Middle frontal gyrus (tissue), 1 donor: ENCODE data around the gene PPIC.
"Not testable (repeated sequence)": the region's sequence is repeated elsewhere in the genome, so short reads cannot be mapped to it uniquely, and the experiment has no call there.

Experiments
- DNase-seq: peaks from one replicate; pipeline ENCODE4 v3.0.0-alpha.2; 2015; ENCODE audit warnings: low spot score; ENCODE audit errors: extremely low spot score

Gene PPIC

DNA sequence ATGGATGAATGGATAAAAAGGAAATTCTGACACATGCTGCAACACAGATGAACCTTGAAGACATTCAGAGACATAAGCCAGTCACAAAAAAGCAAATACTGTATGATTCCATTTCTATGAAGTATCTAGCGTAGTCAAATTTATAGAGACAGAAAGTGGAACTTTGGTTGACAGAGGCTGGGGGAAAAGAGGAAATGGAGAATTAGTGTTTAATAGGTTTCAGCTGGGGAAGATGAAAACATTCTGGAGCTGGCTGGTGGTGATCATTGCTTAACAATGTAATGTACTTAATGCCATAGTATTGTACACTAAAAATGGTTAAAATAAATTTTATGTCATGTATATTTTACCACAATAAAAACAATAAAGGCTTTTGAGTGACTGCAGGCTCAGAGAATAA is 24.2 kb downstream of the PPIC start:
- no peak for DNase-seq

- DNase-seq = no peak
Measured at GRCh38 chr5:123007754-123008153, 28.8 kb downstream of the PPIC start.

DNA sequence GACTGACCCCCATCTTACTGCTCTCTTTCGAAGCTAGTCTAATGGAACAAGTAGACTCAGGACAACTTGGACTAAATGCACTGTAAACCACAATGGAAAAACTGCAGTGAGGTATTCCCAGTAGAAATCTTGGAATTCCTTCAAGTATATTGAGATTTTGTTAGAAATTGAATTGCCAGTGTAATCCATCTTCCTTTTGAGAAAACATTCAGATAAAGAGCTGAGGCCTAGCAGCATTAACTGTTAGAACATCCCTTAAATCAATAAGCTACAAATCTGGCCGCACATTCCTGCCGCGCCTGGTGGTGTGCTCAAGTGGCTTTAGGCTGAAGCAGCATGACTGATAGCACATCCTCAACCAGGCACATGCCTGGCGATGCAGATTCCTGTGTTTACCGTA is 29.3 kb downstream of the PPIC start:
- DNase-seq = no peak

- no peak for DNase-seq
Measured at GRCh38 chr5:123001808-123002207, 34.7 kb downstream of the PPIC start.

DNA sequence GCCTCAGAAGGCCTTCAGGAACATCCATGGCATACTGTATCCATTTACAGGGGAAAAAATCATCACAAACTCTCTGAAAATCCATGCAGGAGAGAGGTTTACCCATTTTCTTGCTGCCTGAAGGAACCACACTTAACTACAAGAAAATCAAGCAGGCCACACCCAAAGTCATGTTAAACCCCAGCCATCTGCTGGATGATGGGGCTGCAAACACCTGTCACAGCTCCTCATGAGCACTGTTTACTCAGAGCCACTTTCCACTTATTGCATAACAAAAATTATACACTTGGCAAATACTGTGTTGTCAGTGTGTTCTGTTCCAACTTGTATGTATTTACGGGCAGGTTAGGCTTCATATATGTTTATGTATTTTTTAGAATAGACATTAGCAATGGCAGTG is 35.8 kb downstream of the PPIC start:
- DNase-seq = no peak

GRCh38 chr5:122999947-123000563 is 36.5 kb downstream of the PPIC start:
- no peak for DNase-seq

DNA sequence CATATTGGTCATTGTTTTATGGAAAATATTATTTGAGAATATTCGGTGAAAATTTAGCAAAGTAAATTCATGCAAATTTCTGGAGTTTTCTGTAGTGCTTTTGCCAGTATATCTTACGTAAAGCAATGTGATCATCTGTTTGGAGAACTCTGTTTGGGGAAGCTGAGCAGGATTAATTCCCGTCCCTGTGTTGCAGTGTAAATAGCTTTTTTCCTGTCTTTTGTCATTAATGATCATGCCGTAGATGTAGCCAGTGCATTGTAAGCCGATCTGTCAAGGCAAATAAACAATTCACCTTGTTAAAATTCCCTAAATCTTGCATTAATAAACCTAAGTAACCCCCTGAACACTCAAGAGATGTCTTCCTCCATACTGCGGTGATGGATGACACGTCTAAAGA is 39.2 kb downstream of the PPIC start:
- DNase-seq = no peak

- DNase-seq = no peak
Measured at GRCh38 chr5:122996091-122996490, 40.4 kb downstream of the PPIC start.

GRCh38 chr5:122985954-122986721 is 50.4 kb downstream of the PPIC start:
- DNase-seq = no peak

DNA sequence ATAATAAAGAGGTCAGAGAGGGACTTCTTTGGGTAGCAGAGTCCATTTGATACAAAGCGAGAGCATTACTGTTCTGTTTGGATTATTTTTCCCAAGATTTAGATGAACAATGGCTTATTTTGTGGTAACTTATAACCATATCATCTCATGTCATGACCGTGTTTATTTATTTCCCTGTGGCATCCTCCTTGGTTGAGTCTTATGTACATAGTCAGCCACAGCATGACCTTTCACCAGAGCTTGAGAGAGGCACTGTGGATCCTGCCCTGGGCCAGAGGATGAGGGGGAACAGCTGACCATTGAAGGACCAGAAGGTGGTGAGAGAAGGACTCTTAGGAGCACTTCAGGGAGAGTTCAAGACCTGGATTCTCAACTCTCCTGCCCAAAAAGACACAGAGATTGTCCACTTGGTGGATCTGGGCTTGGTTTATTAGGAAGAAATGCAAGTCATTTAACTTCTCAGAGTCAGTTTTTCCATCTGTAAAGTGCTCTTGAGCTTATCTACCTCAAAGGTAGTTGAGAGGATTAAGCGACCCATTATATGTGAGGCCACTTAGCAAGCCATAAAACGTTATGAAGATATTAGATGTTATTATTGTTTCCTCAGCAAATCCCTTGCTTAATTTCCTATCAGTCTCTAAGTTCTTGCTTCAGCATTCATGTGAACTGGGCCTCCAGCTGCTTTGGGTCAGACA is 51.4 kb downstream of the PPIC start:
- no peak for DNase-seq

DNA sequence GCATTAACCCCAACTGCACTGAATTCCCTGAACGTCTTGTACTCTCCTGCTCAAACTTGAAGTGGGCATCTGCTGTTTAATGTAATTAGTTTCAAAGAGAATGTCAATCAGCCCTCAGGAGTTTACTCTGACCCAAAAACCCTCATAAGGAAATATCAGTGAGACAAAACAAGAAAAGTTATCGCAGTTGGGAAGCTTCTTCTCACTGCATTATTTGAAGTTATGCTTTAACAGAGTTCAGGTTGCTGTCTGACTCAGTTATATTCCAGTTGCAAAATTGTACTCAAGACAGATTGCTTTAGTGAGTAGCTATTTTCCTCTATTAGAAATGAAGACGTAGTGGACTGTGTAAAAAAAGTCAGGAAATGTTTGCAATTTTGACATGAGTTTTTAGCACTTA is 52.1 kb downstream of the PPIC start:
- DNase-seq = no peak

DNA sequence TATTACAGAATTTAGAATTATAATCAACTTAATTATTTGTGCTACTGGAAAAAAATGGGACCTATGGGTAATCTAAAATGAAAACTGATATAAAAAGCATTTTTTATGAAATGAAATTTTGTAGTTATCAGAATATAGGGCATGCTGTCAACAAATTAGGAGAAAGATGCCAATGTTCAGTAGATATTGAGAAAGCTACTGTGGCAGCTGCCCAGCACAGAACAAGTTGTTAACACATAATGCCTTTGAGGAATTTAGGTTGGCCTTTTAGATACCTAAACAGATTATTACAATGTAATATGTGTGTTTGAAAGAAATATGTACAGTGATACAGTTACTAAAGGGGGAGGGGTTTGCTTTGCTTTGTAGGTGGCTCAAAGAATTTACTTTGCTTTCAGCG is 54.1 kb downstream of the PPIC start:
- no peak for DNase-seq

GRCh38 chr5:122981846-122982245 is 54.7 kb downstream of the PPIC start:
- DNase-seq = no peak

- DNase-seq = no peak
Measured at GRCh38 chr5:122978644-122979297, 57.8 kb downstream of the PPIC start.

- DNase-seq = no peak
Measured at GRCh38 chr5:122978068-122978467, 58.5 kb downstream of the PPIC start.

DNA sequence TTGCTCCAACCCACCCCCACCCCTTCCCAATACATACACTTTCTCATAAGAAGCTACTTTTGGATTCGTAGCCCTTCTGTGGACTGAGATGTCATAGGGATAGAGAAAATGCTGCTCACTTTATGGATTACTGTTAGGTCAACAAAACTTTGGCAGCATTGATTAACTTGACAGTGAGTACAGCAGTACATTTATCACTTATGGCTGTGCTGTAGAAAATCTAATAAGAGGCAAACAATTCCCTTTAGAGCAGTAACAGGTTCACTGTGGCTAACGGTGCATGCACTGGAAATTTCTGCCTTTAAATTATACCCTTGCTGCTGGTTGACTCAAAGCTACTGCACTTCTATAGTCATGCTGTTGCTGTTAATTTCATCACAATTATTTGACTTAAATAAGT is 59.2 kb downstream of the PPIC start:
- DNase-seq = no peak

DNA sequence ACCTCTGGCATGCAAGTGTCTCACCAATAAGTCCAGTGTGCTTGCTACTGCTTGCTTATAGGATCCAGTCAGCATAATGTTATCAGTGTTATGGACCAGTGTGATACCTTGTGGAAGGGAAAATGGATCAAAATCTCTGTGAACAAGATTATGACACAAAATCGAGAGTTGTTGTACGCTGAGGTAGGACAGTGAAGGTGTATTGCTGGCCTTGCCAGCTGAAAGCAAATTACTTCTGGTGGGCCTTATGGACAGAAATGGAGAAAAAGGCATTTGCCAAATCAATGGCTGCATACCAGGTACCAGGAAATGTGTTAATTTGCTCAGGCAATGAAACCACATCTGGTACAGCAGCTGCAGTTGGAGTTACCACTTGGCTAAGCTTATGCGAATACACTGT is 62.3 kb downstream of the PPIC start:
- DNase-seq = not testable (repeated sequence)

DNA sequence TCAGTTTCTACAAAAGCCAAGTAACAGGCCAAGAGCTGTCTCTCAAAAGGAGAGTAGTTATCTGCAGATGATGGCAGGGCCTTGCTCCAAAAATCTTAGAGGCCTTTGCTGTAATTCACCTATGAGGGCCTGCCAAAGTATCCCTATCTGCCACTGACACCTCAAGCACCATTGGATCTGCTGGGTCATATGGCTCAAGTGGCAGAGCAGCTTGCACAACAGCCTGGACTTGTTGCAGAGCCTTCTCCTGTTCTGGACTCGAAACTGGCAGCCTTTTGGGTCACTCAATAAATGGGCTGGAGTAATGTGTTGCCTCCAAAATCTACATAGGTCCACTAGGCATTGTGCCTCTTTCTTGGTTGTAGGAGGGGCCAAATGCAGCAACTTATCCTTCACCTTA is 62.8 kb downstream of the PPIC start:
- DNase-seq = not testable (repeated sequence)
